ENCODE data around the gene FOXP1.
"Not testable (repeated sequence)": the region's sequence is repeated elsewhere in the genome, so short reads cannot be mapped to it uniquely, and the experiment has no call there.

Gene FOXP1

DNA sequence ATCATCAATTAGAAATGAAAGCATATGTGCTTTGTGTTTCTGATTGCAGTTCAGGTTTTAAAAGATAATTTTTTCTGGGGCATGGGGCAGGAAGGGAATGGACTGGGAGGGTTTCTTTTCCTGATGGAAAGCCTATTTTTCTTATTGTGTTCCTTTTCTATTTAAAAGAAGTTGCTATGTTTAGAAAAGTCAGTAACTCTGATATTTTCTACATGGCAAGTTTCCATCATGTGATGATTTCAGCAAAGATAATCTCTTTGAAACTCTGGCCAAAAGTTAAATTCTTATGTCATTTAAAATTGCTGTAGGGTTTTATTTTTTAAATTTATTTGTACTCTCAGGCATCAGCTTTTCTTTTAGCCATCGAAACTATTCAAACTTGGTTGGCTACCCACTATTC is 601.2 kb downstream of the FOXP1 start:
- DNase-seq (ENCODE audit: low spot score) (no peak), ATAC-seq (ENCODE audit: low read depth) (no peak)
- Histone ChIP-seq H3K27me3 (ENCODE audit: insufficient read depth, poor library complexity, severe bottlenecking) (no peaks in the 10 kb centered on the region), H3K4me1 (ENCODE audit: insufficient read depth, poor library complexity, severe bottlenecking) (peaks cover 20% of the 10 kb centered on the region), H3K4me3 (ENCODE audit: severe bottlenecking) (no peak overlapping the region), H3K9me3 (ENCODE audit: severe bottlenecking) (no peaks in the 10 kb centered on the region), H3K36me3 (ENCODE audit: low read depth) (peaks cover 46% of the 10 kb centered on the region), H3K27ac (ENCODE audit: poor library complexity, severe bottlenecking) (peak overlapping the region; percentile 57)
- TF ChIP-seq, protein P1, sequence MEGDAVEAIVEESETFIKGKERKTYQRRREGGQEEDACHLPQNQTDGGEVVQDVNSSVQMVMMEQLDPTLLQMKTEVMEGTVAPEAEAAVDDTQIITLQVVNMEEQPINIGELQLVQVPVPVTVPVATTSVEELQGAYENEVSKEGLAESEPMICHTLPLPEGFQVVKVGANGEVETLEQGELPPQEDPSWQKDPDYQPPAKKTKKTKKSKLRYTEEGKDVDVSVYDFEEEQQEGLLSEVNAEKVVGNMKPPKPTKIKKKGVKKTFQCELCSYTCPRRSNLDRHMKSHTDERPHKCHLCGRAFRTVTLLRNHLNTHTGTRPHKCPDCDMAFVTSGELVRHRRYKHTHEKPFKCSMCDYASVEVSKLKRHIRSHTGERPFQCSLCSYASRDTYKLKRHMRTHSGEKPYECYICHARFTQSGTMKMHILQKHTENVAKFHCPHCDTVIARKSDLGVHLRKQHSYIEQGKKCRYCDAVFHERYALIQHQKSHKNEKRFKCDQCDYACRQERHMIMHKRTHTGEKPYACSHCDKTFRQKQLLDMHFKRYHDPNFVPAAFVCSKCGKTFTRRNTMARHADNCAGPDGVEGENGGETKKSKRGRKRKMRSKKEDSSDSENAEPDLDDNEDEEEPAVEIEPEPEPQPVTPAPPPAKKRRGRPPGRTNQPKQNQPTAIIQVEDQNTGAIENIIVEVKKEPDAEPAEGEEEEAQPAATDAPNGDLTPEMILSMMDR (IDR thresholded peaks at IDR 0.05; ENCODE audit: poor library complexity, severe bottlenecking), result no peak

GRCh38 chr3:70981231-70981880 is 602.2 kb downstream of the FOXP1 start:
- ATAC-seq (ENCODE audit: low read depth), result no peak
- H3K4me1 ChIP-seq (ENCODE audit: insufficient read depth, poor library complexity, severe bottlenecking), result peaks cover 20% of the 10 kb centered on the region

GRCh38 chr3:70980646-70981170 is 602.8 kb downstream of the FOXP1 start:
- TF ChIP-seq, protein P1 (IDR thresholded peaks at IDR 0.05; ENCODE audit: poor library complexity, severe bottlenecking), result no peak
- Histone ChIP-seq H3K36me3 (ENCODE audit: low read depth) (peaks cover 50% of the 10 kb centered on the region), H3K4me1 (ENCODE audit: insufficient read depth, poor library complexity, severe bottlenecking) (peaks cover 20% of the 10 kb centered on the region), H3K9me3 (ENCODE audit: severe bottlenecking) (no peaks in the 10 kb centered on the region), H3K4me3 (ENCODE audit: severe bottlenecking) (no peak overlapping the region), H3K27ac (ENCODE audit: poor library complexity, severe bottlenecking) (no peak overlapping the region), H3K27me3 (ENCODE audit: insufficient read depth, poor library complexity, severe bottlenecking) (no peaks in the 10 kb centered on the region)
- DNase-seq (ENCODE audit: low spot score) (no peak), ATAC-seq (ENCODE audit: low read depth) (no peak)

More at GRCh38 chr3:70981231-70981880, 602.2 kb downstream of the FOXP1 start:
- Histone ChIP-seq H3K27ac (ENCODE audit: poor library complexity, severe bottlenecking) (no peak overlapping the region), H3K9me3 (ENCODE audit: severe bottlenecking) (no peaks in the 10 kb centered on the region), H3K27me3 (ENCODE audit: insufficient read depth, poor library complexity, severe bottlenecking) (no peaks in the 10 kb centered on the region), H3K4me3 (ENCODE audit: severe bottlenecking) (no peak overlapping the region), H3K36me3 (ENCODE audit: low read depth) (peaks cover 48% of the 10 kb centered on the region)
- TF ChIP-seq, protein P1 (IDR thresholded peaks at IDR 0.05; ENCODE audit: poor library complexity, severe bottlenecking), result no peak
- DNase-seq (ENCODE audit: low spot score), result no peak

DNA sequence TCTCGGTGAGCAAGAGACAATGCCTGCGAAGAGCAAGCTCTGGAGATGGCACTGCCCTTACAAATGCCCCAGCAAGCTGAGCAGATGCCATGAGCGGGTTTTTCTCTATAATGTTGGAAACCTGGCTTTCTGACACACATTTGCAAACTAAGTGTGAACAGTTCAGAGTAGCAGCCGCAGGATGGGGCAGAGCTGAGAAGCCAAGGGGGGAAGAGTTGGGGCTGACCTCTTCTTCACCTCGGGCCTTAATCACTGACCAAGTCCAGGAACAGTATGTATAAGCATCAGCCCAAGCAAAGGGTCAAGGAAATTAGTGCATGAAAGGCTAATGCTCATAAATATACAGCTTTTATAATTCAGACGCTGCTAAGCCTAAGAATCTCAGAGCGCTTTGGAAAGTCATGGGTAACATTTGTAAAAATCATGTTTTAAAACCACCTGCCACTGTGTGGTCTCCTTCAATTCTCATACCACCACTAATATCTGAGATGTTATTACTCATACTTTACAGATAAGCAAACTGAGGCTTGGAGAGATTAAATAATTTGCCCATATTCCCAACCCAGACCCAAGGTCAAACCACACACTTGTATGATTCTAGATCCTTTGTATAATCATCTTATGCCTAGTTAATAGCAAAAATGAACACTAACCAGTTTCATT is 603.4 kb downstream of the FOXP1 start:
- no peak for ATAC-seq (ENCODE audit: low read depth)
- no peak for DNase-seq (ENCODE audit: low spot score)
- Histone ChIP-seq H3K4me3 (ENCODE audit: severe bottlenecking) (no peak overlapping the region), H3K27ac (ENCODE audit: poor library complexity, severe bottlenecking) (no peak overlapping the region), H3K27me3 (ENCODE audit: insufficient read depth, poor library complexity, severe bottlenecking) (no peaks in the 10 kb centered on the region), H3K4me1 (ENCODE audit: insufficient read depth, poor library complexity, severe bottlenecking) (peaks cover 20% of the 10 kb centered on the region), H3K9me3 (ENCODE audit: severe bottlenecking) (no peaks in the 10 kb centered on the region), H3K36me3 (ENCODE audit: low read depth) (peaks cover 52% of the 10 kb centered on the region)
- TF ChIP-seq, protein P1 (IDR thresholded peaks at IDR 0.05; ENCODE audit: poor library complexity, severe bottlenecking), result no peak

DNA sequence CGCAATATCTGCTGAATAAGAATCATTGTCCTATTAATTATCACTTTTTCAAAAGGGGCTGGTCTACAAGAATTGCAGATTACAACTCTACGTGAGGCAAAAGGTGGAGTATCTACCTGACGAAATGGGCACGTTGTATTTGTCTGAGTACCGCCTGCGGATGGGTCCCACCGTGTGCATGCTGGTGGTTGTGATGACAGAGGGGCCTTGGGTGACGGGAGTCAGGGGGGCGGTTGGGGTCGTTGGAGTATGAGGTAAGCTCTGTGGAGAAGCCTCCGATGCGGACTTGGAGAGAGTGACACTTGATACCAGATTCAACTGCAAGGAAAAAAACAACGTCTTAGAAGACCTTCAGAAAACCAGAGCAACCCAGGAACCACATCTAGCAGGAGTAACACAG is 605.8 kb downstream of the FOXP1 start:
- DNase-seq (ENCODE audit: low spot score), result no peak
- TF ChIP-seq, protein P1 (IDR thresholded peaks at IDR 0.05; ENCODE audit: poor library complexity, severe bottlenecking), result no peak
- ATAC-seq (ENCODE audit: low read depth), result no peak
- Histone ChIP-seq H3K4me3 (ENCODE audit: severe bottlenecking) (no peak overlapping the region), H3K36me3 (ENCODE audit: low read depth) (peaks cover 63% of the 10 kb centered on the region), H3K27ac (ENCODE audit: poor library complexity, severe bottlenecking) (no peak overlapping the region), H3K4me1 (ENCODE audit: insufficient read depth, poor library complexity, severe bottlenecking) (peaks cover 8% of the 10 kb centered on the region), H3K27me3 (ENCODE audit: insufficient read depth, poor library complexity, severe bottlenecking) (no peaks in the 10 kb centered on the region), H3K9me3 (ENCODE audit: severe bottlenecking) (no peaks in the 10 kb centered on the region)

DNA sequence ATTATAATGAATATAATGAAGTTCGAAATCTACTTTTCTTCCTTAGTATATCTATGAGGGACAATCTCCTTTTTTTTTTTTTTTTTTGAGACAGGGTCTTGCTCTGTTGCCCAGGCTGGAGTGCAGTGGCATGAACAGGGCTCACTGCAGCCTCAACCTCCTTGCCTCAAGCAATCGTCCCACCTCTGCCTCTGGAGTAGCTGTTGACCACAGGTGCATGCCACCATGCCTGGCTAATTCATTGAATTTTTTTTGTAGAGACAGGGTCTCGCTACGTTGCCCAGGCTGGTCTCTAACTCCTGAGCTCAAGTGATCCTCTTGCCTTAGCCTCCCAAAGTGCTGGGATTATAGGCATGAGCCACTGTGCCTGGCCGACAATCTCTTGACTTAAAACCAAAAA is 607.5 kb downstream of the FOXP1 start:
- not testable (repeated sequence) for H3K27ac ChIP-seq (ENCODE audit: poor library complexity, severe bottlenecking); H3K27me3 ChIP-seq (ENCODE audit: insufficient read depth, poor library complexity, severe bottlenecking); H3K4me3 ChIP-seq (ENCODE audit: severe bottlenecking); DNase-seq (ENCODE audit: low spot score); H3K4me1 ChIP-seq (ENCODE audit: insufficient read depth, poor library complexity, severe bottlenecking); ATAC-seq (ENCODE audit: low read depth); H3K9me3 ChIP-seq (ENCODE audit: severe bottlenecking)
- H3K36me3 ChIP-seq (ENCODE audit: low read depth), result peaks cover 67% of the 10 kb centered on the region
